HEK293T (cell line): ENCODE measurements around the gene IRF1.

Experiments
- CTCF ChIA-PET: fragments of 350-600 bp; formaldehyde crosslinking; extraction: SDS; loops from one replicate; lab custom pipeline; 2021; ENCODE audit warnings: antibody characterized with exemption, inconsistent platforms; lab: Yijun Ruan, JAX
- POLR2A ChIA-PET: fragments of 350-600 bp; formaldehyde crosslinking; extraction: SDS; loops from one replicate; lab custom pipeline; 2020; ENCODE audit warnings: antibody characterized with exemption, inconsistent platforms; lab: Yijun Ruan, JAX
- DNase-seq: peaks from one replicate; pipeline ENCODE4 v3.0.0; 2012; ENCODE audit warnings: mixed read lengths; ENCODE audit errors: extremely low spot score
- ARNT ChIP-seq: fragments of 450-650 bp; IDR thresholded peaks from 2 replicates; pipeline ENCODE4 v1.6.1; 2017; ENCODE audit warnings: mild to moderate bottlenecking
- BHLHE40 ChIP-seq: fragments of 450-650 bp; IDR thresholded peaks from 2 replicates; pipeline ENCODE4 v1.6.1; 2016; ENCODE audit warnings: mild to moderate bottlenecking, moderate library complexity, borderline replicate concordance
- CTBP1 ChIP-seq: fragments of 450-650 bp; IDR thresholded peaks from 2 replicates; pipeline ENCODE4 v1.6.1; 2016; ENCODE audit warnings: borderline replicate concordance
- ELF4 ChIP-seq: fragments of 450-650 bp; IDR thresholded peaks from 2 replicates; pipeline ENCODE4 v1.6.1; 2017; ENCODE audit warnings: antibody characterized with exemption
- FOXA1 ChIP-seq: fragments of 450-650 bp; IDR thresholded peaks from 2 replicates; pipeline ENCODE4 v1.6.1; 2016; ENCODE audit warnings: mild to moderate bottlenecking
- FOXK2 ChIP-seq: fragments of 450-650 bp; IDR thresholded peaks from 2 replicates; pipeline ENCODE4 v1.6.1; 2016; ENCODE audit warnings: mild to moderate bottlenecking
- FOXM1 ChIP-seq: fragments of 450-650 bp; IDR thresholded peaks from 2 replicates; pipeline ENCODE4 v1.6.1; 2017; ENCODE audit warnings: mild to moderate bottlenecking, borderline replicate concordance
- HDGF ChIP-seq: fragments of 450-650 bp; IDR thresholded peaks from 2 replicates; pipeline ENCODE4 v1.6.1; 2017; ENCODE audit warnings: antibody characterized with exemption, borderline replicate concordance
- L3MBTL2 ChIP-seq: fragments of 450-650 bp; conservative IDR thresholded peaks from 2 replicates; pipeline ENCODE4 v1.6.1; 2016; ENCODE audit warnings: mild to moderate bottlenecking
- LEF1 ChIP-seq: fragments of 450-650 bp; IDR thresholded peaks from 2 replicates; pipeline ENCODE4 v1.6.1; 2017; ENCODE audit warnings: mild to moderate bottlenecking, borderline replicate concordance
- NFRKB ChIP-seq: fragments of 450-650 bp; IDR thresholded peaks from 2 replicates; pipeline ENCODE4 v1.6.1; 2016; ENCODE audit warnings: mild to moderate bottlenecking, moderate library complexity
- SP1 ChIP-seq: fragments of 450-650 bp; IDR thresholded peaks from 2 replicates; pipeline ENCODE4 v1.6.1; 2017
- SUZ12 ChIP-seq: fragments of 450-650 bp; IDR thresholded peaks from 2 replicates; pipeline ENCODE4 v1.6.1; 2016; ENCODE audit warnings: mild to moderate bottlenecking
- TARDBP ChIP-seq: fragments of 450-650 bp; IDR thresholded peaks from 2 replicates; pipeline ENCODE4 v1.6.1; 2016
- ZNF384 ChIP-seq: fragments of 450-650 bp; IDR thresholded peaks from 2 replicates; pipeline ENCODE4 v1.6.1; 2016
- TF ChIP-seq, protein P1 (sequence below): fragments of 450-650 bp; IDR thresholded peaks from 2 replicates; pipeline ENCODE4 v1.6.1; 2016

The IRF1 gene

DNA sequence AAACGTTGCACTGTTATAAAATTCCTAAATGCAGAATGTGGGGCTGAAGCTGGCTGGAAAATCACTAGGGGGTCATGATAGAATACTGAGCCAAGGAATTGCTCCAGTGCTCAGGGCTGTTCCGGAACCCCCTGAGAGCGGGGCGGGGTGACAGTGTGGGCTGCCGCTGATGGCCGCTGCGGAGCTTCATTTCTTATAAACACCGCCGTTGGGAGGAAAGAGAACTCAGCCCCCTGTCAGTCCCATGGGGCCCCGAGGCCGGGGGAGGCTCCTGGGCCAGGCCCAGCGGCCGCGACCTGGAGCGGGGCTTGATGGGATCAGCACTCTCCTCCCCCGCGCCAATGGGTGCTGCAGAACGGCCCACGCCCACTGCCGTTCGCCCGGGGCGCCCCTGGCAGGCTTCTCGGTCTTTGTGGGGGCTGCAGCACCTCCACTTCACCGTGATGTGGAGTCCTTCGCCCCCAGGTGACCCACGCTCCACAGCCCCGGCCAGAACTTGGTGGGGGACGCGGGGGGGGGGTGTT, 5.2 kb upstream of the IRF1 start:
- DNase-seq: peak; percentile 54
- ChIA-PET CTCF (interaction anchor here (1.0 to 1.1 kb wide), 2 partner anchors 16 to 75 kb away, joined by 3 read pairs; no protein-coding TSS in a partner anchor), POLR2A (interaction anchor here (0.8 to 2.5 kb wide), 14 partner anchors 12 to 223 kb away, joined by 3 to 10 read pairs (median 4); partner anchors contain the start of genes RAD50, SLC22A4 and SLC22A5)
- TF ChIP-seq FOXA1 (no peak), HDGF (no peak), SP1 (no peak)

GRCh38 chr5:132493821-132494220, 3.2 kb upstream of the IRF1 start:
- CTCF ChIA-PET: no interaction called here

GRCh38 chr5:132493241-132493640, 2.7 kb upstream of the IRF1 start:
- DNase-seq: no peak
- CTCF ChIA-PET: no interaction called here
- POLR2A ChIA-PET: no interaction called here
- TF ChIP-seq HDGF: no peak

More at GRCh38 chr5:132493821-132494220, 3.2 kb upstream of the IRF1 start:
- TF ChIP-seq FOXK2: no peak
- TF ChIP-seq FOXA1: no peak
- TF ChIP-seq L3MBTL2: no peak
- no peak for TF ChIP-seq FOXM1
- TF ChIP-seq LEF1: no peak
- no peak for TF ChIP-seq CTBP1
- no peak for DNase-seq
- POLR2A ChIA-PET: no interaction called here

DNA sequence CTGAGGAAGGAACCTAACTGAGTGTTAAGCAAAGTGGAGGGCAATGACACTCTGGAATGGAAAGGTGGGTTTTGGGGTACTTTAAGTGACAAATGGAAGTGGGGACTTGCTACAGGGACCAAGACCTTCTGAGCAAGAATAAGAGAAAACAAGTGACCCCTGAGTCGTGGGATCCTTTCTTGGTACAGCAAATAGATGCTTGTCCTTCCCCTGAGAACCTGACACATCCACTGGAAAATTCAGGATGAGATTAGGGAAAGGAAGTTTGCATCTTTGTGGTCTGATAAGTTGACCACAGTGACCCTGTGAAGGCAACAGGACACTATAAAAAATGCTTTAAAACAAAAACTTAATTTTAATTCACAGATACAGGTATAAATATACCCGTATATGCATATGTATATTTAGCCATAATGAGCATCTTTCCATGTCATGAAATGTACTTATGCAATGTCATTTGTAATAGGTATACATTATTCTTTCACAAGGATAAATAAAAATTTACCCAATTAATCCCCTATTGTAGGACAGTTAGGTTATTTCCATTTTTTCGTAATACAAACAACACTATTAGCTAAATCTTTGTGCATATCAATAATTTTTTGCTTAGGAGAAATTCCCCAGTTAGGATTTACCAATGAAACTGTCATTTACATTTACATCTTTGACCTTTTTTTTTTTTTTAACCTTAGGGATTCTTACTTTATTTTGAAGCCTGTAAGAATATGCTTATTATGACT, 2.0 kb upstream of the IRF1 start:
- DNase-seq: no peak
- ChIA-PET POLR2A (interaction anchor here (1.0 kb wide), 1 partner anchor 198 kb away, joined by 3 read pairs; the partner anchor contains the start of gene SLC22A4), CTCF (interaction anchor here (0.6 to 0.7 kb wide), 2 partner anchors 66 to 76 kb away, joined by 3 read pairs; no protein-coding TSS in a partner anchor)
- TF ChIP-seq L3MBTL2 (no peak), CTBP1 (no peak), ELF4 (no peak), HDGF (no peak), LEF1 (no peak), TARDBP (no peak), FOXM1 (no peak), SUZ12 (no peak), NFRKB (no peak), ARNT (no peak), BHLHE40 (no peak), ZNF384 (no peak), FOXA1 (no peak), FOXK2 (no peak)
- TF ChIP-seq, protein P1, sequence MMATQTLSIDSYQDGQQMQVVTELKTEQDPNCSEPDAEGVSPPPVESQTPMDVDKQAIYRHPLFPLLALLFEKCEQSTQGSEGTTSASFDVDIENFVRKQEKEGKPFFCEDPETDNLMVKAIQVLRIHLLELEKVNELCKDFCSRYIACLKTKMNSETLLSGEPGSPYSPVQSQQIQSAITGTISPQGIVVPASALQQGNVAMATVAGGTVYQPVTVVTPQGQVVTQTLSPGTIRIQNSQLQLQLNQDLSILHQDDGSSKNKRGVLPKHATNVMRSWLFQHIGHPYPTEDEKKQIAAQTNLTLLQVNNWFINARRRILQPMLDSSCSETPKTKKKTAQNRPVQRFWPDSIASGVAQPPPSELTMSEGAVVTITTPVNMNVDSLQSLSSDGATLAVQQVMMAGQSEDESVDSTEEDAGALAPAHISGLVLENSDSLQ: no peak

- ChIA-PET POLR2A (interaction anchor here (0.7 to 3.7 kb wide), 14 partner anchors 9 to 198 kb away, joined by 3 to 33 read pairs (median 4); partner anchors contain the start of gene SLC22A4), CTCF (interaction anchor here (0.6 to 1.4 kb wide), 5 partner anchors 8 to 219 kb away, joined by 3 to 4 read pairs (median 3); no protein-coding TSS in a partner anchor)
- DNase-seq: no peak
- TF ChIP-seq TARDBP: no peak
- TF ChIP-seq ELF4: no peak
- TF ChIP-seq FOXA1: no peak
- no peak for TF ChIP-seq SP1
- no peak for TF ChIP-seq ARNT
- TF ChIP-seq ZNF384: no peak
- no peak for TF ChIP-seq SUZ12
- TF ChIP-seq L3MBTL2: no peak
- TF ChIP-seq LEF1: no peak
- no peak for TF ChIP-seq BHLHE40
- TF ChIP-seq FOXM1: no peak
- TF ChIP-seq HDGF: no peak
- no peak for TF ChIP-seq FOXK2
- TF ChIP-seq, protein P1: no peak
- TF ChIP-seq CTBP1: no peak
- no peak for TF ChIP-seq NFRKB
Observed at GRCh38 chr5:132491368-132492364, 1.1 kb upstream of the IRF1 start.
